Right lung (tissue), 5 donors: ENCODE measurements around the gene MUSTN1. TPM values are rescaled to one million over a fixed set of nuclear protein-coding genes. Genes with fewer than 3 reads are reported as not detected.
A peak's percentile ranks its signal among the peaks of the same experiment; 100 is the strongest.

Experiments used
- DNase-seq, 2 donors: peaks; one replicate each; pipeline ENCODE4 v3.0.0-alpha.2; 2013
- polyA plus RNA-seq, 5 donors: library from polyadenylated mRNA; unstranded; fragments of 120-200 nt; gene quantifications; one replicate each; pipeline versions ENCODE4 v1.2.1 to v1.2.3, GENCODE V29; 2013; ENCODE audit warnings: inconsistent platforms in 1 of 5, low replicate concordance in 1 of 5; ENCODE audit not compliant: insufficient read length in 5 of 5, insufficient read depth in 1 of 5

Gene MUSTN1
- polyA plus RNA-seq, 5 donors = 0.53 to 4.8 (median 1.5) TPM

DNA sequence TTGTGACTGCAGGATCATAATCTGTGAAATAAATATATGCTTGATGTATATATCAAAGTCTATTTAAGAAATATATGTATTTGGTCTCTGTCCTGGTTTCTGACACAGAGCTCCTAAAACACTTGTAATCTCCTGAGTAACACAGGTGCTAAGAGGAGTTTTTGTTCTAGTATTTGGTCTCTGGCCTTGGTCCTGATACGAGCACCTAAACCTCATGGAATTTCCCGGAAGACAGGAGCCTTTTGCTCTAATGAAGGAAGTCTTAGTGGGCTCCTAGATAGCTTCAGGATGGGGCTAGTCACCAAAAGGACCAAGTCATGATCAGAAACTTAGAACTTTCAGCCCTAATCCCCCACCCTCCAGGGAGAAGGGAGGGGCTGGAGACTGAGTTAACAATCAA is 19.2 kb upstream of the MUSTN1 start:
- no peak for DNase-seq

DNA sequence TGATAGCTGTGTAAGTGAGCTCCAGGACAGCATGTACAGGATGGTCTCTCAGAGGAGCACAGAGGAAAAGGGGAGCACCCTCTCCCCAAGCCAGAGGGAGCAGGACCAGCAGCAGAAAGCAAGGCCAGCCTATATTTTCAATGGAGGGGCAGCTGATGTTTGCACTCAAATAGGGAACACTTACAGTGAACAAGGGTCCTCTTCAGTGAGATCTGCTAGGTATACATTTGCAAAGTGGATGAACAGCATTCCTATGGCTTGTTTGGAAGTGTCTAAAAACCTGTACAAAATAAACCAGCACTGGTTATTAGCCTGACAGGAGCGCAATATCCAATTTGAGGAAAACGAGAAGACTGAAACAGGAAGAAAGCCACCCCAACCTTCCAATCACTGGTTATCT is 17.6 kb upstream of the MUSTN1 start:
- no peak for DNase-seq

DNA sequence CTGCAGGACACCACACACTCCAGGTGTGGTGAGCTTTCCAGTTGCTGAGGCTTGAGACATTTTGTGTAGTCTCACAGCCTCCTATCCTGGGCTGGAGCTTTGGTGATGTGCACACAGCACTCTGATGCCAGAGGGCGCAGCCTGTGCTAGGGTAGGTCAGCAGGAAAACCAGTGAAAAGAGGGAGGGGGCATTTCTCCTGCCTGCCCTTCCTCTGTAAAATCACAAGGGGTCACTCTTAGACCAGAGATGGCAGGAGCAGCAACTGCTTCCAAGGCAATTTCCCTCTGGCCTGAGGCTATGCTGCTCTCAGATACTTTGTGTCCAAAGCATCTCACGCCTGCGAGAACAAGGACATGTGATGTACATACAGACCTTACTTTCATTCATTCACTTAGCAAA is 16.5 kb upstream of the MUSTN1 start:
- DNase-seq = peak in 1 of 2 donors; percentile 36

DNA sequence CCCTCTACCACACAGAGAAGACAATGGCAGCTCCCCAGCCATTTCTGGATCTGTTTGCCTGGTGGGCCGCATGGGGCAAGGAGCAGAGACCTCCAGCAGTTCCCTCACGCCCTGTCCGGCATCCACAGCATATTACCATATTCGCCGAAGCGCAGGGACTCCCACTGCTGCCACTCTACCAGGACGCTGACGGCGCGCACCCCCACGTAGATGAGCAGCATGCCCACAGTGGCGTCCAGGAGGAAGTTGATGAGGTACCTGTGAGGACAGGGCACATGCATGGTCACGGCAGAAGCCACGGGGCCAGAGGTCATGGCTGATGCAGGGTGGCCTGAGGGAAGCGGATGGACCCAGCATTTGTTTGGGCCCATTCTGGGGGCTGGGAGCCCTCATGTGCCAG is 14.8 kb upstream of the MUSTN1 start:
- no peak for DNase-seq

DNA sequence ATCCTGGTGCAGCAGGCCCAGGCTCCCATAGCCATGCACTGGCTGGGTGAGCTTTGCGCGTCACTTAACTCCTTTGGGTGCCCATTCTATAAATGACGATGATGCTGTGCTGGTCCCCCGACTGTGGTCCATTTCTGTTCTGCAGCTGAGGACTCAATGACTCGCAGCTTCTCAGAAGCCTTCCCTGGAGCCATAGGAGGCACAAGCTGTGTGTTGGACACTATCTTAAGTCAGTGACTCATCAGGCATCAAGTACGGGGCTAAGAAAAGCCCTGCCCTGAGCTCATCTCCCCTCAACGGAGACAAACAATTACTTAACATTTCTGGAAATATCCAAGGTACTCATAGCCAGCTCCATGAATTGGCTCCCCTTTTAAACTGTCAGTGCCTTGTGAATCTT is 13.8 kb upstream of the MUSTN1 start:
- no peak for DNase-seq

DNA sequence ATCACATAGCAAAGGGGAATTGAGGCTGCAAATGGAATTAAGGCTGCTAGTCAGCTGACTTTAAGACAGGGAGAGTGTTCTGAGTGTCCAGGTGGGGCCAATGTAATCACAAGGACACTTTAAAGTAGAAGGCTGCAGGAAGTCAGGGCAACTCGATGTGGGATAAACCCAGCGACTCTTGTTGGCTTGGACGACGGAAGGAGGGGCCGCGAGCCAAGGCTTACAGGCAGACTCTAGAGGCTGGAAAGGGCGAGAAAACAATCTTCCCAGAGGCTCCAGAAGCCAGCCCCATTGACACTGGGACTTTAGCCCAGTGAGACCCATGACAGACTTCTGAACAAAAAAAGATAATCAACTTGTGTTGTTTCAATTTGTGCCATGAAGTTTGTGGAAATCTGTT is 12.9 kb upstream of the MUSTN1 start:
- DNase-seq = no peak

DNA sequence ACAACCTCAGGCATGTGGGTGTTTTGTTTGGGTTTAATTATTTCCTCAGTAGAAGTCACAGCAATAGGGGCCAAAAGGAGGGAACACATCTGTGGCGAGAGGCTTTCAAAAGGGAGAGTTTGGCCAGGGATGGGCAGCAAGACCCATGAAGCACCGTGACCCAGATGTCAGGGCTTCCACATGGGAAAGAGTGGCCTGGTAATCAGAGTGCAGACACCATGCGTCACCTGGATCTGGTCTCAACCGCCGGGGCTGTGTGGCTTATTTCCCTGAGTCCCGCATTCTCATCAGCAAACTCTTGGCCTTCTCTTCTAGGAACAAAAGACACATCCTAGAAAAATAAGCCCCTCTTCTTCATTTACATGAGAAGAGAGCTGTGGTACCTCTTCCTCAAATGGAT is 12.4 kb upstream of the MUSTN1 start:
- no peak for DNase-seq

DNA sequence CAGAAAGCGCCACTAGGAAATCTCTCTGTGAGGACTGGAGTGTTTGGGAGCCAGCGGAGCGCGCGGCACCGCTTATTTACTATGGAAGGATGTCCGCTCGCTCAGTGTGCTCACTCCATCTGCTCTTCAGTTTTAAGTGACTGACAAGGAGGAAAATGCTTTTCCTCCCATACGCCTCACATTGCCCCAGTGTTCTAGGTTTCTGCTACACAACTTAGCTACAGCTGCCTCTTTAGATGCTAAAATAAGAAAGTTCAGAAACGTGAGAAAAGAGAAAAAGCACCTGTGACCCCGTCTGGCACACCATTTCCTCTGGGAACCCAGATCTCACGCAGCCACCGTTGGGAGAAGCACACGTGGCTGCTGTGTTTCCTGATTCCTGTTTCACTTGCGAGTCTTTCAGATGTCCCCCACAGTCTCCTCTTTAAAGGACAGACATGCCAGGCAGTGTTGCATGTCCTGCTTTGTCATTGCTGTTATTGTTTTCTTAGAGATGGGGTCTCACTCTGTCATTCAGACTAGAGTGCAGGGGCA is 11.7 kb upstream of the MUSTN1 start:
- no peak for DNase-seq

DNA sequence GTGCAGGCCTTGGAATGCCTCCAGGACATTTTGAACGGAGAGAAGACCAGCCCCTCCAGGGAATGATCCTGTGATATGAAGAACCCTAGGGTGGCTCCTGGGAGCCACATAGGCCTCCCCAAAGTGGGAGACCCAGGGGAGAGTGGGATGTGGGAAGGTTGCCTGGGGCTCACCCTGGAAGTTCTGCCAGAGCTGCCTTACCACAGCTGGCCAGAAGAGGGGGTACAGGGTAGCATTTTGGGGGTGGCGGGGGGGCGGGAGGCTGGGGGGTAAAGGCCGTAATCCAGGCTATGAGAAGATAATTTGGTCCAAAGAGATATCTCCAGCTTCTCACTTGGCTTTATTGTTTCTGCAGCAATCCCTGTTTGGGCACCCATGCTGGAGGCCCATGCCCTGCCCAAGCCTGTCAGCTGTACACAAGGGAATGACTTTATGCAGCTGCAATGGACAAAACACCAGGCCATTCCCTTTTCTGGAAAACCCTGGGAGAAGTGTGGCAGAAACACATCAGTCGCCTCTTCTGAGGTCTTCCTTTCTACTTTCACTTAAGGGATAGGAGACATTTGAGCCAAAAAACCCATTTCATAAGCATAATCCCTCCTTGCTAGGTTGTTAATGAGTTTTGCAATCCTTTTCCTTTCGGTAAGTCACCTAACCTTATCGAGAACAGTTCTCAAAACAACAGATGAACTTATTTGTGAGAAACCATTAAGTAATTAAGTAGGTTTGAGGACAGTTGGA is 11.0 kb upstream of the MUSTN1 start:
- DNase-seq = no peak

DNA sequence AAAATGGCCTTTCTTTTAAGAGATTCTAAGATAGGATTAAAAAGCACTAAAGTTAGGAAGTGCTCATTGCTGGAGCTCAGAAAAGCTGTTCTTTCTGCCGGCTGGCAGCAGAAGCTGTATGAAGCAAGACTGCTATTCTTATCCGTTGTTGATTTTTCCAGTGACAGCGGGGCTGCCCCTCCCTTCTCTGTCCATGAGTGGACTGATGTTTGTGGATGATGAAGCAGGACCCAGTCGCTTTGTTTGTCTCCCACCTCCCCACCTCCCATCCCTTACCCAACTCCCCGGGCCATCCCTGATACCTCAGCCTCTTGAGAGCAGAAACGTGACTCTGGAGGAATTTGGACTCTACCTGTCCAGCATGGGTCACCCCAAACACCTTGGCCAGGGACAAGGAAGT is 10.3 kb upstream of the MUSTN1 start:
- peak; percentile 54 to 77 for DNase-seq

DNA sequence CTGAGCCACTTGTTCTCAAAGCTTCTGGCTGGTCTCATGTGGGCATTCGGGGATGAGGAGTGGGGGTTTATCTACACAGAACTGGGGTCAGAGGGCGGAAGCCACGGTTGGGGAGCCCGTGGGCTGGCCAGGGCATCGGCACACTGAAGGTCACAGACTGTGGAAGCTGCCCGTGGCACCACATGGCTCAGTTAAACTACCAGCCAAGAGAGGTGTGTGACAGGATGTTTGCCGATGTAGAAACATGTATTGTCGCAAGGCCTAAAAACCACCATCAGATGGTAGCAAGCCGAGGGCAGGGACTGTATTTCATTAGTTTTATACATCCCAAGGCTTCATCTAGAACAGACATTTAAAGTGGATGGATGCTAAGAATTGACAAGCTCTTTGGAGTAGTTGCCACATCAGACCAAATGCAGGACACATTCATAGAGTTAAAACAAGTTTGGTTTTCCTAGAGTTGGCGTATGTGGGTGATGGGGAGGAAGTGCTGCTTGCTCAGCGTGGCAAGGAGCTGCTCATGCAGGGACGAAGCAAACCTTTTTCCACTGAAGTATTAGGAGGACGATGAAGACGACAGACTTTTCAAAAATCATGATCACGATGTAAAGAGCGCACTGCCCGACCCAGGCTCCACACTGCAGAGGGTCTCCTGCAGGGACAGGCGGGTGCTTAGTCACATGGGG is 9.6 kb upstream of the MUSTN1 start:
- no peak for DNase-seq

DNA sequence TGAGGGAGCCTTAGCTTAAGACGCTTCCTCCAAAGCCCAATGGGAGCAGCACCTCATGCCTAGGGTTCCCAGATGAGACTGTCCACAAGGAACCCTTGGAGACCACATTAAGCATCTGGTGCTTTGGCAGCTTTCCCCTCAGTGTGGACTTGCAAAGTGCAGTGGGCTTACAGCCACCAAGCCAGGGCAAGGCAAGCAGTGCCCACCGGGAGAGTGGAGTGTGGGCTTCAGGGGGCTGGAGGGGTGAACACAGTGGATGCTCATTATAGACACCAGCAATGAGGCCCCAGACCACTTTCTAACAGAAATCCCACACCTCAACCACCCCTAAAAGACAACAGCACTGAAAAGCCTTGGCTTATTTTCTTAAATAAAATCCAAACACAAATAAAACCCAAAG is 9.1 kb upstream of the MUSTN1 start:
- DNase-seq = no peak

DNA sequence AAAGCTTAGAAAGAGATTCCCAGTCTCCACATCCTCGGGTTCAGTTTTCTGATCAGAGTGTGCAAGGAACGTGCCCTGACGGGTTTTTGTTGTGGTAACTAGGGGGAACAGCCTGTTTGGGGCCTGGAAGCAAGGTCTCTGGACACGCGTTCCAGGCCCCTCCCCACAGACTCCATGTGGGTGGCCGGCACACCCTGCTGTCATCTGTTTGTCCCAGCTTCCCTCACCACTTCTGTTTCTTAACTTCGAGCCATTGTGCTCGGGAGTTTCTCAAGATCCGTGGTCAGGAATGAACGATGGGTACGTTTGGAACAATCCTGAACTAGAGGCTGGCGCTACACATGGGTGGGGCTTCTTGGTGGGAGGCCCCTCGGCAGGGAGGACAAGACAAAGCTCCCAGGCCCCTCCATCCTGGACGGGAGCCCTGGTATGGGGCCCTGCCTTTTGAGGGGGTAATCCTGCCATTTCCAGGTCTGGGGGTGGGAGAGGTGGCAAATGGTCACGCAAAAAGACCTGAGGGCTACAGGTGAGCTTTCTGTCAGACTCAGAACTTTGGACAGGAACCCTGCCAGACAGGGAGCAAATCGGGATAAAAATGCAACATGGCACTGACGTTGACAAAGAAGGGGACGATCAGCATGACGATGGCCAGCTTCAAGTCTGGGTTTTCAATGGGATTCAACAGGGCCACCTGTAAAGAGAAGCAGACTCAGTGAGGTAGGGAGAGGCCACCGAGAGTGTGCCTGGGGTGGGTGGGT is 8.5 kb upstream of the MUSTN1 start:
- DNase-seq = no peak

DNA sequence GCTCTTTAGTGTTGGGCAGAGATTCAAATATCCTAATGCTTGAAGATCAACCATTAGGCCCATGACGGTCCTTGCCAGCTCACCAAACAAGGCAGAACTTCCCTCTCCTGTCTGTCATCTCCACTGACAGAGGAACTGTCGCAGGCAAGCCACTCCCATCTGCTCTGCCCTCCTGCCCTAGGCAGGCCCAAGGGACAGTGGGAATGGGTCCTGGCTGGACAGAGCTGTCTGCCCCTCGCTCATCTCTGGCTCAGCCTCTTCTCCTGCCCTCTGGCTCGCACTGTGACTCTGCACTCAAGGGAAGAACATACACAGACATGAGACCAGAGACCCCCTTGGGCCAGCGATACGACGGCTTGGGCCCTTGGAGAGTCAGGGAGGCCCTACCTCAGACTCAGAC is 7.6 kb upstream of the MUSTN1 start:
- no peak for DNase-seq

DNA sequence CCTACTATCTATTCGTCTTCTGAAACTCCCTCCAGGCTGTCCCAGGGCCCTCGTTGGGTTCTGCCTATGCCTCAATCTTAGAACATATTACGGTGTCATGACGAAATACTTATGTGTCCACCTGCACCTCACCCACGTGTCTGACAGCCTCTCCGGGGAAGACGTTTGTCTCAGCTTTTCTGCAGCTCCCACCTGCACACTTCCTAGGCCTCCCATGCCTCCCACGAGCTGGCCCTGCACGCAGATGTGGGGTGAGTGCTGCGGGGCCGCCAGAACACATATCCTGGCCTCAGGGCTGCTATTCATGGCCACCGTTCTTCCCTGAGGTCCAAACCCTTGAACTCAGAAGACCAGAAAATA is 7.1 kb upstream of the MUSTN1 start:
- no peak for DNase-seq

DNA sequence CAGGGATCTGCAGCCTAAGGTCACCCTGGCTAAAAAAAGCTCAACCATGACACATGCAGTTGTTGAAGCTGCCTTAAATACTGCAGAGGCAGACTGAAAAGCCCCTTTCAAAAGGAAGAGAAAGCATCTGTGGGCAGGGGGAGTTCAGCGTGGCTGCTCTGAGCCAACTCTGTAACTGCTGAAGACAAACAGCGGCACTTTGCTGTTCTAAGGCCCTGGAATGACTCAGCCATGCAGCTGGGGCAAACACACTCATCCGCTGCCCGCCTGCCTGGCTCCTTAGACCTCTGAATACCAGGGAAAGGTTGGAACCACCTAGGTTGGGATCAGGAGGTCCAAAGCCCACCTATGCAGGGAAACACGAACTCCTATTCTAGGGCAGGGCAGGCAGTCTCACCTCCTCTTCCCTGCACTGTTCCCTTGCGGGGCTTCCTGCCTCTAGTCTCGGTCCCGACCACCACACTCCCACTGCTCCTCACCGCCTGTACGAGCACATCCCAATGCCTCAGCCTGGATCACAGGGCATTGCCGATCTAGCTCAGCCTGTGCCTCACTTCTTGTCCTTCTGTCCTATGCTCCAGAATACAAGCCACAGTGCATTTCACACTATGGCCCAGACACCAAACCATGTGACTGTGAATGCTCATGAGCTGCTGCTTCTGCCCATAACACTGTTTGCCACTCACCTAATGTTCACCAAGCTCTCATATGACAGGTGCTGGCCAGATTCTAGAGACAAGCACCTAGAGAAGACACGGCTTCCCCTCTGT is 6.6 kb upstream of the MUSTN1 start:
- DNase-seq = no peak

DNA sequence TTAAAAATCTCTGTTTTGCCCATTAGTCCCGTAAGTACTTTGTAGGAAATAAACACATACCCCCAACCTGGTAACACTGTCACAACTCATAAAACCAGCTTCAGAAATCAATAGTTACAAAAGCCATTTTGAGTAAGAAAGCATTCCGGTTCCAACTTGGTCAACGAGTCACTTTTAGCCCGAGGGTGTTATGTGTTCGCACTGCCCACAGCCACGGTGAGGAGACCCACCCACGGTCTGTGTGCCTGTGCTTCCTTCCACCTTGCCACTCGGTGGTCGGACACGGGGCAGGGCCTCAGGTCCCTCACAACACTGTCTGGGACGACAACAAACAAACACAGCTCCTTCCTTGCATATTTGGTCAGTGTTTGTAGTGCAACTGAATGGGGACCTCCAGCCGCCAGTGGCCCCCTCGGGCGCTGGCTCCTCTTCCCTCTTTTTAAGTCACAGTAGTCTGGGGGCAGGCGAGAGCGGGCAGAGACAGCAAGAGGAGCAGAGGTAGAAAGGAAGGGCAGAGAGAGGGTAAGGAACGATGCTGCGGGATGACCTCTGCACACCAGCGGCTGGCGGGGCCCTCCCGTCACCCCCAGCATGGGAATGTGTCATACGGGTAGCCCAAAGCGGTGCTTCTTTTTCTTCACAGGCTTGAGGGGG is 5.2 kb upstream of the MUSTN1 start:
- no peak for DNase-seq

DNA sequence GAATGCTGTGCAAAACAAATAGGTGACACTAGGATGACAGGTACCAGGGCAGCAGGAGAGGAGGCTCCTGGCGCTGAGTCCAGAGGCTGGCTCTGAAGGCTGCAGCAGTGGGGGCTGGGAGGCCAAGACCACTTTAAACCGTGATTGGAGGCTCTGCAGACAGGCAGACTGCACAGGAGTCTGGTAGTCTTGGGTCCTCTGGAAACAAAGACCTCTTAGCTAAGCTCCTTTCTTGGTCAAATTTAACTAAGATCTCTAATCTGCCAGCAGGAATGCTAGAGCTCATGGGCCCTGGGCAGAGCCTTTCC is 4.4 kb upstream of the MUSTN1 start:
- no peak for DNase-seq

DNA sequence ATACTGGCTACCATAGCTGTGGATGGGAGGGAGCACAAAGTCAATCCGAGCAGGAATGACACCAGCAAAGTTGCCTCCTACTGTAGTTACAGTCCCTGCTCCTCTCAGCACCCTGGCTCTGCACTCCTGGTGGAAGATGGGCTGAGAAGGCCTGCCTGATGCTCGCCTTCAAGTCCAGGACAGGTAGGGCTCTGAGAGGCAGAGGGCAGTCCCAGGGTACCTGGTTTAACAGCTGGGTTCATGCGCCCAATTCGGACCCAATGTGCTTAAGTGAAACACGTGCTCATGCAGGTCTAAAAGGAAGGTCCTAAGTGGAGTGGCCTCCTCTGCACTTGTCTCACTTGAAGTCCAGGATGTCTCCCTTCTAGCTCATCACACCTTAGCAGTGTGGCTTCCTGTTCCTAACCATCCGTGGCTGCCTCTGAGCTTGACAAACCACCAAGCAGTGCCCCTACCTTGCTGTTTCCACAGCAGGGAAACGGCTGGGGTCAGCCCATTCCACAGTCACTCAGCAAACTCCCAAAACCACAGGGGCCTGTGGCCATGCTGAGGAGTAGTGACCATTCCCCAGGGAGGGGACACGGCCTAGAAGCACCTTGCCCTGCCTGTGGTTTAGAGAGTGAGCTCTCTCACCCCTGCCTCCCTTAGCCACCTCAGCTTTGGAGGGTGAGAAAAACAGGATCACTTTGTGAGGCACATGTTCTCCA is 3.9 kb upstream of the MUSTN1 start:
- no peak for DNase-seq

DNA sequence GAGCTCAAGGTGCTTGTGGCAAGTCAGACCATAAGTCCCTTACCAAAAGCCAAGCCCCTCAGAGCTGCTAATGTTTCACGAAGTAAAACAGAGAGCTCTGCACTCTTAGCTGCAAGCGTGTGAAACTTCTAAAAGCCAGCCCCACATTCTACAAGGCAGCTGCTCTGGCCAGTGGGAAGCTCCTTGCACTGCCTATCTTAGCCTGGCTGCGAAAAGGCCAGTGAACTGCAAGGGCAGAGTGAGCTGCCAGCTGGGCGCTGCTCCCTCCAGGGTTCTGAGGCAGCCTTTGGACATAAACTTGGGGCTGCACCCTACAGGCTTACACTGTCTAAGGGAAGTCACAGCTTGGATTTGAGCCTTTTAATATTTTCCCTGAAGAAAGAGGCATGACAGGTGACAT is 2.2 kb upstream of the MUSTN1 start:
- DNase-seq = no peak

DNA sequence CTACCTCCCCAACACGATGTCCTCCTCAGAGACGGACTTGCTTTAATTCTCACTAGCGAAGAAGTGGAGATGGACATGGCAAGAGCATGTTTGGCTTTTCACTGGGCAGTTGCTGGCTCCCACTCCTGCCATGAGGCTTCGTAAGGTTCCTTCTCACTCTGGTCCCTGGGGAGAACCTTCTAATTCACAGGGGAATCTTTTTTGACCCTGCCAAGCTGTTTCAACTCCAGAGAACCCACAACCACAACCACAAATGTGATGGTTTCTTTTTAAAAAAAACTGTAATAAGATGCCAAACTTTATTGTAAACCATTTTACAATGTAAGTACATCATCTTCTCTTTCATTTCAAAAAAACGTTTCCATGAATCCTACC is 1.6 kb upstream of the MUSTN1 start:
- DNase-seq = no peak
